Astrocyte (in vitro differentiated cells and primary cell): ENCODE data around the gene FAAP100. TPM values are rescaled to one million over a fixed set of nuclear protein-coding genes. Genes with fewer than 3 reads are reported as not detected.

Experiments used
- DNase-seq: peaks from one replicate; pipeline ENCODE4 v3.0.0-alpha.2; 2010; ENCODE audit warnings: low read depth
- FAIRE-seq: peaks from 2 replicates; lab custom pipeline; 2011; peaks lifted over from hg19 to GRCh38; lab: Jason Lieb, UNC
- H2AFZ ChIP-seq: 2 replicates; pipeline ENCODE4 v1.6.0; 2012; ENCODE audit warnings: low read depth, low read length, inconsistent platforms
- H3K27ac ChIP-seq: 2 replicates; pipeline ENCODE4 v1.5.1; 2011; ENCODE audit warnings: low read depth, low read length, inconsistent platforms
- H3K27me3 ChIP-seq: 2 replicates; pipeline ENCODE4 v1.6.0; 2011; ENCODE audit warnings: low read length, inconsistent platforms; ENCODE audit not compliant: insufficient read depth
- H3K36me3 ChIP-seq: 2 replicates; pipeline ENCODE4 v1.5.1; 2011; ENCODE audit warnings: low read length, inconsistent platforms; ENCODE audit not compliant: insufficient read depth
- H3K4me1 ChIP-seq: 2 replicates; pipeline ENCODE4 v1.5.1; 2011; ENCODE audit warnings: low read length, inconsistent platforms; ENCODE audit not compliant: insufficient read depth
- H3K4me2 ChIP-seq: 2 replicates; pipeline ENCODE4 v1.6.0; 2012; ENCODE audit warnings: low read length, inconsistent platforms
- H3K4me3 ChIP-seq: 2 replicates; pipeline ENCODE4 v1.5.1; 2011; ENCODE audit warnings: low read depth, mild to moderate bottlenecking, low read length, inconsistent platforms; ENCODE audit not compliant: insufficient read depth
- H3K79me2 ChIP-seq: 2 replicates; pipeline ENCODE4 v1.6.0; 2012; ENCODE audit warnings: mild to moderate bottlenecking, low read length, inconsistent platforms; ENCODE audit not compliant: insufficient read depth
- H3K9ac ChIP-seq: 2 replicates; pipeline ENCODE4 v1.6.0; 2012; ENCODE audit warnings: mild to moderate bottlenecking, low read length, inconsistent platforms
- H3K9me3 ChIP-seq: 2 replicates; pipeline ENCODE4 v1.5.1; 2012; ENCODE audit warnings: low read depth, mild to moderate bottlenecking, low read length, inconsistent platforms; ENCODE audit not compliant: insufficient read depth
- H4K20me1 ChIP-seq: 2 replicates; pipeline ENCODE4 v1.6.0; 2012; ENCODE audit warnings: low read length, inconsistent platforms; ENCODE audit not compliant: insufficient read depth
- H3K27ac Mint-ChIP-seq: one replicate; pipeline ENCODE4 v1.8.0; 2021; ENCODE audit warnings: mild to moderate bottlenecking, mixed read lengths; ENCODE audit not compliant: unreplicated experiment
- H3K27me3 Mint-ChIP-seq: one replicate; pipeline ENCODE4 v1.8.0; 2021; ENCODE audit warnings: low read depth, mixed read lengths; ENCODE audit not compliant: unreplicated experiment
- H3K36me3 Mint-ChIP-seq: one replicate; pipeline ENCODE4 v1.8.0; 2021; ENCODE audit warnings: low read depth, mixed read lengths; ENCODE audit not compliant: unreplicated experiment
- H3K4me1 Mint-ChIP-seq: one replicate; pipeline ENCODE4 v1.8.0; 2021; ENCODE audit warnings: low read depth, mixed read lengths; ENCODE audit not compliant: unreplicated experiment
- H3K4me3 Mint-ChIP-seq: one replicate; pipeline ENCODE4 v1.8.0; 2021; ENCODE audit warnings: mild to moderate bottlenecking, moderate library complexity, mixed read lengths; ENCODE audit not compliant: unreplicated experiment
- H3K9me3 Mint-ChIP-seq: one replicate; pipeline ENCODE4 v1.8.0; 2021; ENCODE audit warnings: mild to moderate bottlenecking, mixed read lengths; ENCODE audit not compliant: unreplicated experiment
- CTCF ChIP-seq: IDR thresholded peaks from 2 replicates; pipeline ENCODE4 v1.5.1; 2011; ENCODE audit warnings: low read depth, mild to moderate bottlenecking, inconsistent platforms, low read length, moderate library complexity; ENCODE audit not compliant: insufficient read depth
- EZH2 ChIP-seq: IDR thresholded peaks from 2 replicates; pipeline ENCODE4 v1.6.1; 2012; ENCODE audit warnings: mild to moderate bottlenecking, low read length, inconsistent platforms; ENCODE audit not compliant: insufficient read depth
- total RNA-seq: library from RNA; stranded (reverse); gene quantifications from 2 replicates; pipeline ENCODE4 v1.2.1, GENCODE V29; 2021

FAAP100 gene
- total RNA-seq, 1 donor from 2014 or later: 38.9 TPM

DNA sequence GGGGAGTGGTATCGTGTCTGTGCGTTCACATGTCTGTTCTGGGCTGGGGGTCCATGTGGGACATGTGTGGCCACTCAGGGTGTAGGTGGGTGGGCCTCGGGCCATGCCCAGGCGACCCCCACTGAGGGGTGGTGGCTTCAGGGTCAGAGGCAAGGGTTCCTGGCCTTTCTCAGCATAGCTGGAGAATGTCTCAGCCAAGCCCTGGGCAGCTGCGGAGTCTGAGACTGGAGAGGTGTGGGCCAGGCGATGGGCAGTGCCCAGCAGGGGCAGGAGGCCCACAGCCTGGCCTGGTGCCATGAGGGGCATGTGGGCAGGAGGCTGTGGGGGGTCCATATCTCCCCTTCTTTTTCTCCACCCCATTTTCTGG, 22.7 kb downstream of the FAAP100 start:
- H2AFZ ChIP-seq: no peak overlapping the region
- Mint-ChIP-seq H3K27me3 (no peaks in the 10 kb centered on the region), H3K4me1 (no peaks in the 10 kb centered on the region), H3K36me3 (peaks cover 3% of the 10 kb centered on the region), H3K9me3 (no peaks in the 10 kb centered on the region), H3K4me3 (no peak overlapping the region), H3K27ac (no peak overlapping the region)
- TF ChIP-seq EZH2 (no peak), CTCF (no peak)
- H3K4me2 ChIP-seq: no peak overlapping the region
- H4K20me1 ChIP-seq: peaks cover 3% of the 10 kb centered on the region
- peaks cover 7% of the 10 kb centered on the region for H3K27me3 ChIP-seq
- DNase-seq: no peak
- no peaks in the 10 kb centered on the region for H3K79me2 ChIP-seq
- H3K9me3 ChIP-seq: no peaks in the 10 kb centered on the region
- H3K9ac ChIP-seq: no peak overlapping the region
- H3K4me3 ChIP-seq: no peak overlapping the region
- FAIRE-seq: no peak
- H3K4me1 ChIP-seq: peaks cover 3% of the 10 kb centered on the region
- H3K27ac ChIP-seq: no peak overlapping the region
- no peaks in the 10 kb centered on the region for H3K36me3 ChIP-seq

GRCh38 chr17:81528651-81529436, 23.3 kb downstream of the FAAP100 start:
- FAIRE-seq (no peak), DNase-seq (no peak)
- Histone ChIP-seq H4K20me1 (peaks cover 4% of the 10 kb centered on the region), H3K27ac (no peak overlapping the region), H3K4me1 (peaks cover 3% of the 10 kb centered on the region), H3K79me2 (no peaks in the 10 kb centered on the region), H2AFZ (no peak overlapping the region), H3K9ac (no peak overlapping the region), H3K36me3 (no peaks in the 10 kb centered on the region), H3K4me3 (no peak overlapping the region), H3K4me2 (no peak overlapping the region), H3K9me3 (no peaks in the 10 kb centered on the region), H3K27me3 (peaks cover 7% of the 10 kb centered on the region)
- Mint-ChIP-seq H3K9me3 (no peaks in the 10 kb centered on the region), H3K36me3 (peaks cover 3% of the 10 kb centered on the region), H3K4me3 (no peak overlapping the region), H3K27me3 (no peaks in the 10 kb centered on the region), H3K4me1 (no peaks in the 10 kb centered on the region), H3K27ac (no peak overlapping the region)
- no peak for TF ChIP-seq EZH2
- TF ChIP-seq CTCF: no peak

- no peaks in the 10 kb centered on the region for H3K36me3 ChIP-seq
- no peak overlapping the region for H3K9ac ChIP-seq
- H3K79me2 ChIP-seq: no peaks in the 10 kb centered on the region
- Mint-ChIP-seq H3K27me3 (no peaks in the 10 kb centered on the region), H3K9me3 (no peaks in the 10 kb centered on the region), H3K4me1 (no peaks in the 10 kb centered on the region), H3K27ac (no peak overlapping the region), H3K4me3 (no peak overlapping the region), H3K36me3 (peaks cover 2% of the 10 kb centered on the region)
- no peak overlapping the region for H3K27ac ChIP-seq
- H3K4me1 ChIP-seq: peaks cover 8% of the 10 kb centered on the region
- H4K20me1 ChIP-seq: peaks cover 9% of the 10 kb centered on the region
- TF ChIP-seq CTCF: no peak
- TF ChIP-seq EZH2: no peak
- H3K4me2 ChIP-seq: no peak overlapping the region
- H3K4me3 ChIP-seq: no peak overlapping the region
- DNase-seq: no peak
- H2AFZ ChIP-seq: no peak overlapping the region
- no peaks in the 10 kb centered on the region for H3K9me3 ChIP-seq
- peaks cover 7% of the 10 kb centered on the region for H3K27me3 ChIP-seq
- no peak for FAIRE-seq
Observed at GRCh38 chr17:81528384-81528650, 23.8 kb downstream of the FAAP100 start.
